Measurements from ENCODE around the gene PTMS.

DNA sequence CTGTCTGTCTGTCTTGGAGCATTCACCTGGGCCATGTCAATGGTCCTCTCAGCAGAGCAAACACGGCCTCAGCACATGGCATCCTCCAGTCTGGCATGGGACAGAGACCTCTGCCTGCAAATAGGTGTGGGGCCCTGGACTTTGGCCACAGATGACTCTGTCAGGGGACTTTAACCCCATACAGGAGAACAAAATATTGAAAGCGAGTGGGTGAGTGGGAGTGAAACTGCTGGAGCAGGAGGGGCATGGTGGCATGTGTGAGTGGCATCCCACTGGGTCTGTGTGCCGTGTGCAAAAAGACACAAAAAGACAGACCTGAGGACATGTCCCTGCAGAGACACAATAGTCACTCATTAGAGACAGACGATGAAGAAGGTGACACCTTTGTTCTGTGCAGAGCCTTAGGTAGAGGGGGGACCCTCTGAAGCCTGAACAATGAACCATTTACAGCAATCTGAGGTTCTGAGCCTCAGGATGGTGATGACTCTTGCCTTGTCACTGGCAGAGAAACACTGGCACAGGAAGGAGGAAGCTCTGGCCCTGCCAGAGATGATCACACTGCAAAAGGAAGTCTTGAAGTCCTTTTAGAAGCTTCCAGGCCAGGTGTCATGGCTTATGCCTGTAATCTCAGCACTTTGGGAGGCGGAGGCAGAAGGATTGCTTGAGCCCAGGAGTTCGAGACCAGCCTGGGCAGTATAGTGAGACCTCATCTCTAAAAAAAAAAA lies 13.7 kb downstream of the PTMS start:
- TF ChIP-seq POLR2A (IDR thresholded peaks at IDR 0.05): no peak
- TF ChIP-seq, protein P1, sequence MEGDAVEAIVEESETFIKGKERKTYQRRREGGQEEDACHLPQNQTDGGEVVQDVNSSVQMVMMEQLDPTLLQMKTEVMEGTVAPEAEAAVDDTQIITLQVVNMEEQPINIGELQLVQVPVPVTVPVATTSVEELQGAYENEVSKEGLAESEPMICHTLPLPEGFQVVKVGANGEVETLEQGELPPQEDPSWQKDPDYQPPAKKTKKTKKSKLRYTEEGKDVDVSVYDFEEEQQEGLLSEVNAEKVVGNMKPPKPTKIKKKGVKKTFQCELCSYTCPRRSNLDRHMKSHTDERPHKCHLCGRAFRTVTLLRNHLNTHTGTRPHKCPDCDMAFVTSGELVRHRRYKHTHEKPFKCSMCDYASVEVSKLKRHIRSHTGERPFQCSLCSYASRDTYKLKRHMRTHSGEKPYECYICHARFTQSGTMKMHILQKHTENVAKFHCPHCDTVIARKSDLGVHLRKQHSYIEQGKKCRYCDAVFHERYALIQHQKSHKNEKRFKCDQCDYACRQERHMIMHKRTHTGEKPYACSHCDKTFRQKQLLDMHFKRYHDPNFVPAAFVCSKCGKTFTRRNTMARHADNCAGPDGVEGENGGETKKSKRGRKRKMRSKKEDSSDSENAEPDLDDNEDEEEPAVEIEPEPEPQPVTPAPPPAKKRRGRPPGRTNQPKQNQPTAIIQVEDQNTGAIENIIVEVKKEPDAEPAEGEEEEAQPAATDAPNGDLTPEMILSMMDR (IDR thresholded peaks at IDR 0.05): no peak

Data from testis (tissue), 2 donors.